GM19099 (cell line): Measurements from ENCODE around the gene P4HA1.

Experiments used
- POLR2A ChIP-seq: IDR thresholded peaks from 3 replicates; pipeline ENCODE4 v1.6.1; 2011; ENCODE audit warnings: low read depth; ENCODE audit not compliant: insufficient read length; ENCODE audit errors: extremely low read depth

Gene P4HA1

DNA sequence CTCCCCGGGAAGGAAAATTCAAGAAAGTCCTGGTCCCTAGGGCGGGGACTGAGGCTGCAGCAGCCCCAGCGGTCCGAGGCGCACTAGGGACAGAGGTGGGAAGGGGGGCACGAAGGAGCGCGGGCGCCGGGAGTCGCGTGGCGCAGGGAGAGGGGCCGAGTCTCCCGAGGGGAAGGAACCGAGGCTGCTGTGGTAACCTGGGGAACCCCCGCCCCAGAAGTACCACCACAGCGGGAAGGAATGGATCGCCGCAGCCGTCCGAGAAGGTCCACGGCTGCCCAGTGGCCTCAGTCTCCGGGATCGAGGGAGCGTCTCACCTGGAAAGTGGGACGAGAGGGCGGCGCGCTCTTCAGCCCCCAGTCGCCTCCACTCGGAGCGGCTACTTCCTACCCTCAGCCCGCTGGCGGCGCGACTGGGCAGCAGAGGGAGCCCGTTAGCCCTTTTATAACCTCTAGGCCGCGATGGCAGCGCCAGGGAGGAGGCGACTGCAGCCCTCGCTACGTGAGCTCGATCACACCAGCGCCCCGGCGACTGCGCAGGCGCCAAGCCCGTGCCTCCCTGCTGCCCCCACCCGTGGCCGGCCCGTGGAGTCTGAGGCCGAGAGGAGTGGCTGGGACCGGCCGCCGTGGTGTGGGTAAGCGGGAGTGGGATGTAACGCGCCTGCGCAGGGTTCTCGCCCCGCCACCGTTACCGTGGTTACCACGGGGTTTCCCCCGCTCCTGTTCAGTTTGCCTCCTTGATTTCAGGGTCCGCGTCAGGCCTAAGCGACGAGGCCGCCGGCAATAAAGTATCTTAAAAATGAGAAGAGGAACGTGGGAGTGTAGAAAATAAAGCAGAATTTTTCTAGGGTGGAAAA is at the start of gene P4HA1:
P4HA1 (minus strand) TSS at position 418 of the 856 bp plus-strand sequence. CDS start 21,983 bp downstream, outside the sequence.
- TF ChIP-seq POLR2A, result peak; percentile 99

DNA sequence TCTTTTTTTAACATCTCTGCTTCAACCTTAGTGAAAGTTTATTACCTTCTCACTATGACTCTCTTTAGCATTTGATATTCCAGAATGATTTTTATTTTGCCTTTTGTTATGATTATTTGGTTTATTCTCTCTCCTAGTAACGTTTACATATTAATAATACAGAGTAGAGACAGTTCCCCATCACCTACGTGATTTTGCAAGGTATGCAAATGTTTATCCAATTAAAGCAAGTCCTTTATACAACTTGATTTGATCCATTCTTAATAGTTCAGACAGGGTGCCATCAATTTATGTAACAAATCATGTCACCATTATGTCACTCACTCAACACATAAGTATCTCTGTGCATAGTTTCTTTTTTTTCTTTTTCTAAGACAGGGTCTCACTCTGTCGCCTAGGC is 44.9 kb upstream of the P4HA1 start:
- TF ChIP-seq POLR2A, result no peak

DNA sequence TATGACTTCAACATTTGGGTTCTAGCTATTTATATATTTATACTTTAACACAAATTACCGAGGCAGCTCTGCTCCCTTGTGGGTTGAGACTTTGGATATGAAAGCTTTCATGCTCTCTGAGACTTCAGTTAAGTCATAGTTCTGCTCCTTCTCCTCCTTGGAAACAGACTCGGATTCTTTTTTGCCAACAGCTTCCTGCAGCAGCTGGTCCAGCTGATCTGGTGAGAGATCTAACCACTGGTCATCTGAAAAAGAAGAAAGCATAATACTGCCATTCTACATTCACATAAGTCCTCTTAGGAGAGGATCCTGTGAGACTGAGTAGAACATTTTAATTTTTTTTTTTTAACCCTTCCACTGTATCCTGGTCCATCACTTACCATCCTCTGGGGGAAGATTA is 42.6 kb upstream of the P4HA1 start:
- TF ChIP-seq POLR2A, result no peak

DNA sequence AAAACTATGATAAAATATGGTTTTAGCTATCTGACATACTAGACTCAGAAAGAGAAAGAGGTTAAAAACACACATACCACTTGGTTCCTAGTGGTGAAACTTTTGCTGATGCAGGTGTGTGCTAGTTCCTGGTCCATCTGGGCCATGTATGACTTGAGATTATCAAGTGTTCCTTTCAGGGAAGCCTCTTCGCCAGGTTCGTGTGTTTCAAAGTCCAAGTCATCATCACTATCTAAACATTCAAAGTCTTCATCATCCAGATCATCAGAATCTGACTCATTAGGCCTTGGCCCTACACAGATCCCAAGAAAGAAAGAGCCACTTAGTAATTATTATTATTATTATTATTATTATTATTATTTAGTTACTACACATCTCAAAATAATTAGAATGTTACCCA is 40.0 kb upstream of the P4HA1 start:
- no peak for TF ChIP-seq POLR2A

DNA sequence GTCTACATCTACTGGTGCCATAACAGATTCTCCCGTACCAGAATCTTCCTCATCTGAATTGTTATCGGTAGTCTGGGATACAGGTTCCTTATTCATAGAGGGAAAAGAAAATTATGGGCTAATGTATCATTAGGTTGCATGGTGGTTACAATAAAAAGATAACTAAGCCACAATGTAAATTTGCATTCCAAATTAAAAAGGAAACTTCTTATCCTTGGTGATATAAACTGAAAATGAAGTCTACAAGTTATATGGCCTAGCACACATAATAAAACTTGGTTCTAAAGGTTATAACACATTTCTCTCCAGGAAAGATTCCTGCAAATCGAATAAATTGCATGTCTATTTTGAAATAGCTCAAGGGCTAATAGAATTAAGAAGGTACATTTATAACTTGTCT is 38.1 kb upstream of the P4HA1 start:
- TF ChIP-seq POLR2A, result no peak

DNA sequence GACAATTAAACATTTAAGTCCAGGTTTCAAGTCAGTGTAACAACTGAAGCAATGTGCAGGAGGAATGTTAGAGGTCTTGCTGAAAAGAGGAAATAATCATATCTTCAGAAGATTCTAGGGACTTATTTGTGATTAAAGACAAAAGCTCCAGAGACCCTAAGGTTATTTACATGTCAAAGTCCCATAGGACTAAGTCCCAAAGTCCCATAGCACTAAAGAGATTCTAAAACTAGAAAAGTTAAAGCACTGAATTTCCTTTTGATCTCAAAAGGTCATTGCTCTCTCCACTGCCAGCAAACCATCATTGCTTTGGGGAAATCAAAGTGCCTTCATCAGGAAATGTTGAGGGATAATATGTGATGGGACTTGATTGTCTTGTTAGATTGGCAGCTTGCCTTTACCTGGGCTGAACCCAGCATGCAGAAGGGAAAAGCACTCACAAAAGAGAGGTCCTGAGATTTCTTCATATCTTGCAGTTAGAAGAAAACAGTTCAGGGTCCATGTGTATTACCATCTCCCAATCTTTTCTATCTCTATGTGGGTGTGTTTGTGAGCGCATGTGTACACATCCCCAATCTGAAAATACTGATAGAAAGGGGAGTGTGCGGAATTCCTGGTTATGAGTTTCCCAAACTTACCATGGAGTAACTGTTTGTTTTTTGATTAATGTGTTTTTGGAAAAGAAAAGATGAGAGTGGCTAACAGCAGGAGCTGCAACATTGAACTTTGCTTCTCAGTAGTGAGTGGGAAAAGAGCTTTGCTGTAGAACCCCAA is 35.4 kb upstream of the P4HA1 start:
- TF ChIP-seq POLR2A, result no peak

DNA sequence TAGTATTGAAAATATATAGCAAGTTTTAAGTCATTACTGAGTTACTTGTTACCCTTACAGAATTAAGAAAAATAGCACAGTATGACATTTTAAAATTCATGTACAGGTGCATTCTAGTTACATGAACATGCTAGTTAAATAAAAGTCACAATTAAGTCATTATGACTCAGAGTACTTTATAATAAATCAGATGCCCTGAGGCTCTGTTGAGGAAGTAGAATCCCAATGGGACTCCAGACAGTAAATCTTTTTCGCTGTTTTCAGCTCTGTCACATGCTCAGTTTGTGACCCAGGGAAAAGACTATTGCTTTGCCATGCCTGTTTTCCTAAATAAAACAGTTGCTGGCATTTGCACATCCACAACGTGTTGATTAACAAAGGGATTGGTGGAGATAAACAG is 34.6 kb upstream of the P4HA1 start:
- TF ChIP-seq POLR2A, result no peak

DNA sequence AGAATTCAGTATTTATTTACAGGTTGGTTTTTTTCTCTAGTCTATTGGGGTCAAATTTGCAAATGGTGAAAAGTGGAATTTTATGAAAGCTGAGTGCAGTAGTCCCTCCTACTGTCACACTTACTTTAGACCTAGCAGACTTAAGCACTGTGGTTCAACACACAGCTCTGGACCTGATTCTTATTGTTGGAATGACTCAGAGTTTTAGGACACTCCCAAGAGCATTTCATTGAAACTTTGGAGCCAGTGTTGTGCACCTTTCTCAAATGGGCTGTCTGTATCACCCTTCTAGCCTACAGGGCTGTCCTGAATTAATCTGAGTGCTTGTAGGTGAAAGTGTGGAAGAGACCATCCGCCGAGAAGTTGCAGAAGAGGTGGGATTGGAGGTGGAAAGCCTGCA is 29.7 kb upstream of the P4HA1 start:
- TF ChIP-seq POLR2A, result no peak

DNA sequence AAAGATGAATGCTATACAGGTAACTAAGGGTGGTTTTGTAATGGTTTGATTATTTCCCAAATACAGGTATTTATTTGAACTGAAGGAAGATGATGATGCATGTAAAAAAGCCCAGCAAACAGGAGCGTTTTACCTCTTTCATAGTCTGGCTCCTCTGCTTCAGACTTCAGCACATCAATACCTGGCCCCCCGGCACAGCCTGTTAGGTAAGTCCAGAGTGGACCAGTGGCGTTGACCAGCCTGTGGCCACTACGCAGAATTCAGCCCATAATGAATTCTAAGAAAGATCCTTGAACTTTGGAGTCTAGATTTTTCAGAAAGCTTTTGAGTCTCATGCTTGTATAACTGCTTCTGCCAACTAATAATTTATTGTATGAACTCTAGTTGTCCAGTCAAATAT is 23.3 kb upstream of the P4HA1 start:
- TF ChIP-seq POLR2A, result no peak

DNA sequence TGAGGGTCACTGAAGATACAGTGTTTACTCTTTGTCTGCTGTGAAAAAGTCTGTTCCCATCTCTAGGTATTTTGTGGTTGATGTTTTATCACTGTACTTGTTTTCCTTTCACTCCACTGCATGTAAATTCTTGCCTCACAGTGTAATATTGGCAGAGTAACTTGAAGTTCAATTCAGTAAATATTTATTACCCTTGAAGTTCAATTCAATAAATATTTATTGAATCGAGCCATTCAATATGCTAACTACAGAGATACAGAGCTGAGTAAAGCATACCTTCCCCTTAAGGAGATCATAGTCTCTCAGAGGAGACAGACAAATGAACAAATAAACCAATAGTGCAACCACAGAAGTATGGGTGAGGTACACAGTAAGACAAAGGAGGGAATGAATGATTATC is 22.8 kb upstream of the P4HA1 start:
- no peak for TF ChIP-seq POLR2A

DNA sequence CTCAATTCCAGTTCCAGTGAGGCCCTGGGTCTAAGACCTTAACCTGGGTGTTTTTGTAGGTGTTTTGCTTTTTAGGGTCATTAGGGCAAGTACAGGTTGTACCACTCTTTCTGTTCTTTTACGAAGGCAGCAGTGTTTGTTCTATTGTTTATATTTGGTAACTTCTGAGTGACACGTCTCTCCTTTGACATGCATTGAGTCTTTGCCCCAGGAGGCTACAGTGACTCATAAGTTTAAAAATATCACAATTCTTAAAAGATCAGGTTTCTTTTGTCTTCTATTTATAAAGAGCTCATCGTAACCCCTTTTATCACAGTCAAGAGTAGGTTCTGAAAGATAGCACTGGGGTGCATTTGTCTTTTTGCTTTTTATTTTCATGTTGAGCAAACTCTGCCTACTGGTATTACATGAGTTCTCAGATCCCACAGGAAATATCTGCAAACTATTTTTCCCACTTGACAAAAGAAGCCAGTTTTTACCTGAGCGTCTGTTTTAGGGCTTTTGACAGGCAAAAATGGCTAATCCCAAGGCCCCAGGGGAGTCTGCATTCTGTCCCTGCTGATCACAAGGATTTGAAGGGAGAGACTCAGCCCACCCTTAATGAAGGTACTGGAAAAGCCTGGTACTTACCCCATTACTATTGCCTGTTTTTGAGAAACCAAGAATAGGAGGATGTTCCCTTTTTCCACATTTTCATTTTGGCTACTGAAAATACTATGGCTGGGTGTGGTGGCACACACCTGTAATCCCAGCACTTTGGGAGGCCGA is 21.5 kb upstream of the P4HA1 start:
- TF ChIP-seq POLR2A, result no peak

DNA sequence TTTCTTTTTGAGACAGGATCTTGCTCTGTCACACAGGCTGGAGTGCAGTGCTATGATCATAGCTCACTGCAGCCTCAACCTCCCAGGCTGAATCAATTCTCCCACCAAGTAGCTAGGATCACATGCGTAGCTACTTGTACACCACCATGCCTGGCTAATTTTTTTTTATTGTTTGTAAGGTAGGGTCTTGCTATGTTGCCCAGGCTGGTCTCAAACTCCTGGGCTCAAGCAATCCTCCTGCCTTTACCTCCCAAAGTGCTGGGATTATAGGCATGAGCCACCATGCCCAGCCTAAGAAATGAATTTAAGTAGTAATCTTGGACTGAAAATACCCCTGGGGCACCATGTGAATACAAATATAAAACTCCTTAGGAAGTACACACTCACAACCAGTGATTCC is 19.4 kb upstream of the P4HA1 start:
- TF ChIP-seq POLR2A, result no peak

DNA sequence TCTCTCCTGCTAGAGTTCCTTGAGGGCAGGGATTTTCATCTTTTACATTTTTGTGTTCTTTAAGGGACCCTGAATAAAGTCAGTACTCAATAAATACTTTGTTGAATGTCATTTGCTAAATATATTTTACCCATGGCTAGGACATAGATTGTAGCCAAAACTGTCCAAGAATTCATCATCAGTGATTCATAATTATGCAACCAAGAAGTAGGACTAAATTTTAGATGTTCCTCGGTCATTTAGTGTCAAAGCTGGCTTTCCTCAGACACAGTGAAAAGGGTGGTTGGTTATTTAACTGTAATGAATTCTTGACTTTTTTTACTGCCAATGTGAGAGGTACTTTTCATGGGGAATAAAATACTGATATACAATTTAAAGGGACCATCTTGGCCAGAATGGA is 16.9 kb upstream of the P4HA1 start:
- TF ChIP-seq POLR2A, result no peak

DNA sequence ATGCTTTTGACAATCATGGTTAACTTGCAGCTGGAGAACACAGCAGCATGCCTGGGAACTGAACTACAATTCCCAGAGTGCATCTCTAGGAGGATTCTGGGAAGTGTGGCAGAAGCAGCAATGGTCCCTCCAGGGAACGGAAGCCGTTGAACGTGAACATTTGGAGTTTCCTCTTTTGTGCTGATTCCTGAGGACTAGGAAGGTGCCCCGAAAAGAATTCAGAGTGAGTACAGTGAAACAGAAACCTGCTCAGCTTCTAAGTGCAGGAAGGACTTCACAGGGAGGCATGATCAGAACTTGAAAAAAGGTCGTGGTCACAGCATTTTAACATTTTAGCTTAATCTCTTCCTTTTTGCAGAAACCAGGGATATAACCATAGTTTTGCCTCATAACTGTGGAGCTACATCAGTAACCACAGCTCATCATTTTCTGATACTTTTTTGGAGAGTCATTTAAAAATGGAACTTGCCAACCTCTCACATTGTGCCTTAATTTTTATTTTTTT is 13.7 kb upstream of the P4HA1 start, which contains the start of gene NUDT13:
NUDT13 (plus strand) TSS at position 111 of the 505 bp plus-strand sequence. CDS start 3,911 bp downstream, outside the sequence.
- no peak for TF ChIP-seq POLR2A

DNA sequence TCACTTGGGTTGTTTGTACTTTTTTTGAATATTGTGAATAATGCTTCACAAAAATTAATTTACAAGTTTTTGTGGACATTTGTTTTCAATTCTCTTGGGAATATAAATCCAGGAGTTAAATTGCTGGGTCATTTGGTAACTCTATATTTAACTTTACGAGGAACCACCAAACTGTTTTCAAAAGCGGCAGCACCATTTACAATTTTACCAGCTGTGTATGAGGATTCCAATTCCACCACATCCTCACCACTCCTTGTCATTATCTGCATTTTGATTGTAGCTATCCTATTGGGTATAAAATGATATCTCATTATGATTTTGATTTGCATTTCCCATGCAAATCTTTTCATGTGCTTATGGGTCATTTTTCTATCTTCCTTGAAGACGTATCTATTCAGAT is 9.6 kb upstream of the P4HA1 start:
- no peak for TF ChIP-seq POLR2A
